Neural cell (in vitro differentiated cells): Measurements from ENCODE around the gene TNFAIP8. TPM values are rescaled to one million over a fixed set of nuclear protein-coding genes. Genes with fewer than 3 reads are reported as not detected.
"Not testable (repeated sequence)": the region's sequence is repeated elsewhere in the genome, so short reads cannot be mapped to it uniquely, and the experiment has no call there.

ENCODE experiments used
- H2AFZ ChIP-seq: fragments of 200-600, 300-800 bp; sonication (generic), shearing (Covaris generic); 2 replicates; pipeline ENCODE4 v1.6.0; 2014; ENCODE audit warnings: low read depth, mild to moderate bottlenecking, antibody characterized with exemption, low read length, moderate library complexity
- H3F3A ChIP-seq: fragments of 200-600 bp; shearing (Covaris generic); 2 replicates; pipeline ENCODE4 v1.6.1; 2016; ENCODE audit warnings: mild to moderate bottlenecking, moderate library complexity, mixed read lengths, antibody characterized with exemption, low read length; ENCODE audit not compliant: insufficient read depth, poor library complexity, severe bottlenecking
- H3K27ac ChIP-seq: fragments of 200-600, 300-800 bp; sonication (generic), shearing (Covaris generic); 2 replicates; pipeline ENCODE4 v1.5.1; 2014; ENCODE audit warnings: mild to moderate bottlenecking, low read length, moderate library complexity
- H3K27me3 ChIP-seq: fragments of 300-800, 200-600 bp; sonication (generic), shearing (Covaris generic); 2 replicates; pipeline ENCODE4 v1.6.0; 2014; ENCODE audit warnings: mild to moderate bottlenecking, low read depth, low read length, moderate library complexity; ENCODE audit not compliant: insufficient read depth
- H3K36me3 ChIP-seq: fragments of 300-800, 200-600 bp; sonication (generic), shearing (Covaris generic); 2 replicates; pipeline ENCODE4 v1.5.1; 2014; ENCODE audit warnings: mild to moderate bottlenecking, antibody characterized with exemption, low read length, moderate library complexity; ENCODE audit not compliant: insufficient read depth
- H3K4me2 ChIP-seq: fragments of 300-800, 200-600 bp; sonication (generic), shearing (Covaris generic); 2 replicates; pipeline ENCODE4 v1.6.0; 2014; ENCODE audit warnings: mild to moderate bottlenecking, low read length
- H3K4me3 ChIP-seq: fragments of 300-800, 200-600 bp; sonication (generic), shearing (Covaris generic); 2 replicates; pipeline ENCODE4 v1.5.1; 2014; ENCODE audit warnings: mild to moderate bottlenecking, low read length, moderate library complexity
- H3K79me2 ChIP-seq: fragments of 200-600 bp; shearing (Covaris generic); replicated peaks from 2 replicates; pipeline ENCODE4 v1.6.0; 2014; ENCODE audit warnings: mild to moderate bottlenecking, low read length, moderate library complexity; ENCODE audit not compliant: insufficient read depth
- H3K9ac ChIP-seq: fragments of 300-800, 200-600 bp; sonication (generic), shearing (Covaris generic); 2 replicates; pipeline ENCODE4 v1.6.1; 2016; ENCODE audit warnings: mild to moderate bottlenecking, low read length, mixed read lengths
- H3K9me2 ChIP-seq: fragments of 200-600 bp; shearing (Covaris generic); 2 replicates; pipeline ENCODE4 v1.6.1; 2016; ENCODE audit warnings: mild to moderate bottlenecking, low read length, mixed read lengths; ENCODE audit not compliant: insufficient read depth
- H3K9me3 ChIP-seq: fragments of 200-600, 300-800 bp; sonication (generic), shearing (Covaris generic); 2 replicates; pipeline ENCODE4 v1.6.1; 2016; ENCODE audit warnings: mild to moderate bottlenecking, mixed run types, low read length, moderate library complexity, mixed read lengths
- H4K20me1 ChIP-seq: fragments of 200-600 bp; shearing (Covaris generic); 2 replicates; pipeline ENCODE4 v1.6.1; 2016; ENCODE audit warnings: mild to moderate bottlenecking, mixed run types; ENCODE audit not compliant: insufficient read depth
- EP300 ChIP-seq: fragments of 450-650 bp; conservative IDR thresholded peaks from 2 replicates; pipeline ENCODE4 v1.6.1; 2014; ENCODE audit warnings: antibody characterized with exemption, mild to moderate bottlenecking, moderate library complexity; ENCODE audit not compliant: poor library complexity, severe bottlenecking
- EZH2 ChIP-seq: fragments of 200-600, 300-800 bp; shearing (Covaris generic), sonication (generic); IDR thresholded peaks from 2 replicates; pipeline ENCODE4 v1.6.1; 2014; ENCODE audit warnings: antibody characterized with exemption, low read length, borderline replicate concordance, mild to moderate bottlenecking; ENCODE audit not compliant: insufficient read depth, poor library complexity, severe bottlenecking
- MXI1 ChIP-seq: fragments of 450-650 bp; conservative IDR thresholded peaks from 2 replicates; pipeline ENCODE4 v1.6.1; 2014; ENCODE audit warnings: antibody characterized with exemption, mild to moderate bottlenecking; ENCODE audit not compliant: poor library complexity, severe bottlenecking
- POLR2AphosphoS5 ChIP-seq: IDR thresholded peaks from 2 replicates; pipeline ENCODE4 v1.6.1; 2012
- RAD21 ChIP-seq: fragments of 450-650 bp; conservative IDR thresholded peaks from 2 replicates; pipeline ENCODE4 v1.6.1; 2014; ENCODE audit warnings: antibody characterized with exemption, mild to moderate bottlenecking, moderate library complexity
- SMC3 ChIP-seq: fragments of 450-650 bp; conservative IDR thresholded peaks from 2 replicates; pipeline ENCODE4 v1.6.1; 2014; ENCODE audit warnings: antibody characterized with exemption, mild to moderate bottlenecking, moderate library complexity; ENCODE audit not compliant: poor library complexity
- TAF1 ChIP-seq: IDR thresholded peaks from 2 replicates; pipeline ENCODE4 v1.6.1; 2012; ENCODE audit warnings: low read depth
- polyA plus RNA-seq: library from polyadenylated mRNA; depleted of rRNA; stranded (reverse); fragments of >200 nt; gene quantifications from 2 replicates; pipeline ENCODE4 v1.2.3, GENCODE V29; 2014
- TF ChIP-seq, protein P1 (sequence below): IDR thresholded peaks from 2 replicates; pipeline ENCODE4 v1.6.1; 2012; ENCODE audit warnings: borderline replicate concordance
- TF ChIP-seq, protein P2 (sequence below): fragments of 450-650 bp; IDR thresholded peaks from 2 replicates; pipeline ENCODE4 v1.5.1; 2014; ENCODE audit warnings: antibody characterized with exemption, mild to moderate bottlenecking, moderate library complexity; ENCODE audit not compliant: poor library complexity, severe bottlenecking

TNFAIP8 gene
- polyA plus RNA-seq, 1 donor from 2014 or later, result 0.26 TPM

DNA sequence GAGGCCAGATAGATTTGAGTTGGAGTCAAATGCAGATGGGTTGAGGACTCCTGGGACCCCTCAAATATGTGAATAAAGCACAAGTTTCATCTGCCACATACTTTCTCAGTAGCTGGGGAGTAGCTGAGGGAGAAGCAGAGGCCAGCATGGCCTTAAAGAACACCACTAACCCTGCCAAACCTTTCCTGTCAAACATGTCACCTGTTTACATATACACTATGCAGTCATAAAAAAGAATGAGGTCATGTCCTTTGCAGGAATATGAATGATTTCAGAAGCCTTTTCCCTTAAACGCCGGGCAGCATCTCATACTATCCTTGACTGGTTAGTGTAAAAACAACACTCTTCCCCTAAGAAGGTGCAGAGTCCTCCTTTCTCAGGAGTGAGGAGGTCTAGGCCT, 71.2 kb downstream of the TNFAIP8 start:
- Histone ChIP-seq H3K79me2 (no peaks in the 10 kb centered on the region), H3K27me3 (no peaks in the 10 kb centered on the region), H4K20me1 (no peaks in the 10 kb centered on the region), H3K4me2 (no peak overlapping the region), H2AFZ (no peak overlapping the region), H3K9me2 (no peaks in the 10 kb centered on the region), H3K27ac (no peak overlapping the region), H3K9ac (no peak overlapping the region), H3F3A (no peaks in the 10 kb centered on the region), H3K9me3 (no peaks in the 10 kb centered on the region), H3K36me3 (no peaks in the 10 kb centered on the region), H3K4me3 (no peak overlapping the region)
- TF ChIP-seq POLR2AphosphoS5, result no peak
- TF ChIP-seq EZH2, result no peak
- no peak for TF ChIP-seq EP300
- TF ChIP-seq TAF1, result no peak
- TF ChIP-seq, protein P1, sequence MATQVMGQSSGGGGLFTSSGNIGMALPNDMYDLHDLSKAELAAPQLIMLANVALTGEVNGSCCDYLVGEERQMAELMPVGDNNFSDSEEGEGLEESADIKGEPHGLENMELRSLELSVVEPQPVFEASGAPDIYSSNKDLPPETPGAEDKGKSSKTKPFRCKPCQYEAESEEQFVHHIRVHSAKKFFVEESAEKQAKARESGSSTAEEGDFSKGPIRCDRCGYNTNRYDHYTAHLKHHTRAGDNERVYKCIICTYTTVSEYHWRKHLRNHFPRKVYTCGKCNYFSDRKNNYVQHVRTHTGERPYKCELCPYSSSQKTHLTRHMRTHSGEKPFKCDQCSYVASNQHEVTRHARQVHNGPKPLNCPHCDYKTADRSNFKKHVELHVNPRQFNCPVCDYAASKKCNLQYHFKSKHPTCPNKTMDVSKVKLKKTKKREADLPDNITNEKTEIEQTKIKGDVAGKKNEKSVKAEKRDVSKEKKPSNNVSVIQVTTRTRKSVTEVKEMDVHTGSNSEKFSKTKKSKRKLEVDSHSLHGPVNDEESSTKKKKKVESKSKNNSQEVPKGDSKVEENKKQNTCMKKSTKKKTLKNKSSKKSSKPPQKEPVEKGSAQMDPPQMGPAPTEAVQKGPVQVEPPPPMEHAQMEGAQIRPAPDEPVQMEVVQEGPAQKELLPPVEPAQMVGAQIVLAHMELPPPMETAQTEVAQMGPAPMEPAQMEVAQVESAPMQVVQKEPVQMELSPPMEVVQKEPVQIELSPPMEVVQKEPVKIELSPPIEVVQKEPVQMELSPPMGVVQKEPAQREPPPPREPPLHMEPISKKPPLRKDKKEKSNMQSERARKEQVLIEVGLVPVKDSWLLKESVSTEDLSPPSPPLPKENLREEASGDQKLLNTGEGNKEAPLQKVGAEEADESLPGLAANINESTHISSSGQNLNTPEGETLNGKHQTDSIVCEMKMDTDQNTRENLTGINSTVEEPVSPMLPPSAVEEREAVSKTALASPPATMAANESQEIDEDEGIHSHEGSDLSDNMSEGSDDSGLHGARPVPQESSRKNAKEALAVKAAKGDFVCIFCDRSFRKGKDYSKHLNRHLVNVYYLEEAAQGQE, result no peak
- no peak for TF ChIP-seq SMC3
- TF ChIP-seq, protein P2, sequence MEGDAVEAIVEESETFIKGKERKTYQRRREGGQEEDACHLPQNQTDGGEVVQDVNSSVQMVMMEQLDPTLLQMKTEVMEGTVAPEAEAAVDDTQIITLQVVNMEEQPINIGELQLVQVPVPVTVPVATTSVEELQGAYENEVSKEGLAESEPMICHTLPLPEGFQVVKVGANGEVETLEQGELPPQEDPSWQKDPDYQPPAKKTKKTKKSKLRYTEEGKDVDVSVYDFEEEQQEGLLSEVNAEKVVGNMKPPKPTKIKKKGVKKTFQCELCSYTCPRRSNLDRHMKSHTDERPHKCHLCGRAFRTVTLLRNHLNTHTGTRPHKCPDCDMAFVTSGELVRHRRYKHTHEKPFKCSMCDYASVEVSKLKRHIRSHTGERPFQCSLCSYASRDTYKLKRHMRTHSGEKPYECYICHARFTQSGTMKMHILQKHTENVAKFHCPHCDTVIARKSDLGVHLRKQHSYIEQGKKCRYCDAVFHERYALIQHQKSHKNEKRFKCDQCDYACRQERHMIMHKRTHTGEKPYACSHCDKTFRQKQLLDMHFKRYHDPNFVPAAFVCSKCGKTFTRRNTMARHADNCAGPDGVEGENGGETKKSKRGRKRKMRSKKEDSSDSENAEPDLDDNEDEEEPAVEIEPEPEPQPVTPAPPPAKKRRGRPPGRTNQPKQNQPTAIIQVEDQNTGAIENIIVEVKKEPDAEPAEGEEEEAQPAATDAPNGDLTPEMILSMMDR, result no peak
- no peak for TF ChIP-seq RAD21
- TF ChIP-seq MXI1, result no peak

DNA sequence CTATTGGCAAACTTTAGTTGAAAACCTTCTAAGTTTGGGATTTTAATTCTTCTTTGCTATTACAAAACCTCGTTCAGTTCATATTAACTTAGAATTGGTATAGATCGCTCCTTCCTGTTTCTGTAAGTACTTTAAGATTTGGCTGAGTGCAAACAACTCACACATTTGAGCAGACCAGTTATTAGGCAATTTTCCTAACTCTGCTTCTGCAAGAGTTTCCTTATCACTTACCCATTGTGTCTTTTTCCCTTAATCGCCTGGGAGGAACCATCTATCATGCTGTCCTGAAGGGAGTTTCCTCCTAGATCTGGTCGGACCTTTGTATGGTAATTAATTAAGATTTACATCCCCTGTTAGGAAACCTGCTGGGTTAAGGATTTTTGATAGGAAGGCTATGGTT, 71.8 kb downstream of the TNFAIP8 start:
- not testable (repeated sequence) for H2AFZ ChIP-seq, H3K27ac ChIP-seq, H3K4me2 ChIP-seq, H3K9me2 ChIP-seq, H3K27me3 ChIP-seq, H3K79me2 ChIP-seq, H3K4me3 ChIP-seq, H3F3A ChIP-seq, H4K20me1 ChIP-seq, H3K9me3 ChIP-seq, H3K9ac ChIP-seq, H3K36me3 ChIP-seq

DNA sequence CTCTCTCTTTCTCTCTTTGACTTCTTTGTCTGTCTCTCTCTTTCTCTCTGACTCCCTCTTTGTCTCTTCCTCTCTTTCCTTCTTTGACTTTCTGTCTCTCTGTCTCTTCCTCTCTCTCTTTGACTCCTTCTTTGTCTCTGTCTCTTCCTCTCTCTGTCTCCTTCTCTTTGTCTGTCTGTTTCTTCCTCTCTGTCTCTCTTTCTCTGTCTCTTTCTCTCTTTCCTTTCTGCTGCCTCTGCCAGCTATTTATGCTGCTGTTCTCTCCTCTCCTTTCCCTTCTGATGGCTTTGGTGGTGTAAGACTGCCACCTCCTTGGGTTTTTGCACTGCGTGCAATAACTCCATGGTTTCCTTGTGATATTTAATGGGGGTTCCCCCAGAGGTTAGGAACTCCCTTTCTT, 72.3 kb downstream of the TNFAIP8 start:
- not testable (repeated sequence) for H3K9ac ChIP-seq, H3K9me2 ChIP-seq, H3K27me3 ChIP-seq, H4K20me1 ChIP-seq, H3K27ac ChIP-seq, H3K4me2 ChIP-seq, H3K9me3 ChIP-seq, H3K36me3 ChIP-seq, H3F3A ChIP-seq, H3K4me3 ChIP-seq, H3K79me2 ChIP-seq, H2AFZ ChIP-seq

DNA sequence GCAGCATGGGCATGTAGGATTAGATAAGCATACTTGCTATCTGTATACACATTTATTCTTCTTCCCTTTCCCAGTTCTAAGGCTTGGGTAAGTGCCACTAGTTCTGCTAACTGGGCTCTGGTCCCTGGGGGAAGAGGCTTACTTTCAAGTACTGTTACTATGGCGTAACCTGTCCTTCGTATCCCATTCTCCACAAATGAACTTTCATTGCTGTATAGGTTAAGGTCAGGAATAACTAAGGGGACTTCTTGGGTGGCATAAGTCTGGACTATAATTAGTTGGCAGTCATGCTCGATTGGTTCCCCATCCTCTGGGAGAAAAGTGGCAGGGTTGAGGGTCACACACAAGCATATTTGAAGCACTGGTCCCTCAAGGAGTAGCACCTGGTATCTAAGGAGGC, 72.8 kb downstream of the TNFAIP8 start:
- not testable (repeated sequence) for H3K79me2 ChIP-seq, H3K27ac ChIP-seq, H3K4me2 ChIP-seq, H3K9ac ChIP-seq, H3F3A ChIP-seq, H3K4me3 ChIP-seq, H2AFZ ChIP-seq, H3K27me3 ChIP-seq, H3K36me3 ChIP-seq, H3K9me3 ChIP-seq, H4K20me1 ChIP-seq, H3K9me2 ChIP-seq

DNA sequence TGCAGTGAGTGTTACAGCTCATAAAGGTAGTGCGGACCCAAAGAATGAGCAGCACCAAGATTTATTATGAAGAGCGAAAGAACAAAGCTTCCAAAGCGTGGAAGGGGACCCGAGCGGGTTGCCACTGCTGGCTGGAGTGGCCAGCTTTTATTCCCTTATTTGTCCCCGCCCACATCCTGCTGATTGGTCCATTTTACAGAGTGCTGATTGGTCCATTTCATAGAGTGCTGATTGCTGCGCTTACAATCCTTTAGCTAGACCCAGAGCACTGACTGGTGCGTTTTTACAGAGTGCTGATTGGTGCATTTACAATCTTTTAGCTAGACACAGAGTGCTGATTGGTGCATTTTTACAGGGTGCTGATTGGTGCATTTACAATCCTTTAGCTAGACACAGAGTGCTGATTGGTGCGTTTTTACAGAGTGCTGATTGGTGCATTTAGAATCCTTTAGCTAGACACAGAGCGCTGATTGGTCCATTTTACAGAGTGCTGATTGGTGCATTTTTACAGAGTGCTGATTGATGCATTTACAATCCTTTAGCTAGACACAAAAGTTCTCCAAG, 76.9 kb downstream of the TNFAIP8 start:
- not testable (repeated sequence) for H3K27me3 ChIP-seq, H3K36me3 ChIP-seq, H3K9me2 ChIP-seq, H3K27ac ChIP-seq, H3K79me2 ChIP-seq, H3K4me3 ChIP-seq, H4K20me1 ChIP-seq, H3F3A ChIP-seq, H3K9ac ChIP-seq, H3K9me3 ChIP-seq, H2AFZ ChIP-seq, H3K4me2 ChIP-seq
